HG02610 (cell line): Measurements from ENCODE around the gene BCL10.

ENCODE experiments used
- ATAC-seq: cut with Tn5 transposase; IDR thresholded peaks from one replicate; pipeline ENCODE4 v1.9.1; 2021; ENCODE audit warnings: mild to moderate bottlenecking, moderate library complexity; ENCODE audit not compliant: unreplicated experiment

BCL10 gene

DNA sequence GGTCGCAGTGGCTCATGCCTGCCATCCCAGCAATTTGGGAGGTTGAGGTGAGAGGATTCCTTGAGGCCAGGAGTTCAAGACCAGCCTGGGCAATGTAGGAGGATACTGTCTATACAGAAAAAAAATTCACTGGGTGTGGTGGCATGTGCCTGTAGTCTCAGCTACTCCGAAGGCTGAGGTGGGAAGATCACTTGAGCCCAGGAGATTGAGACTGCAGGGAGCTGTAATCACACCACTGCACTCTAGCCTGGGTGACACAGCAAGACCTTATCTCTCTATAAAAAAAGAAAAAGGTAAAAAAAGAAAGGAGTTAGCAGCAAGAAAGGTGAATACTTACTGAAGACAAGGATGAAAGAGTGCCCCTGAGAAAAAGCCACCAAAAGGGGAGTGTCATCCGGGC is 23.7 kb upstream of the BCL10 start:
- no peak for ATAC-seq

DNA sequence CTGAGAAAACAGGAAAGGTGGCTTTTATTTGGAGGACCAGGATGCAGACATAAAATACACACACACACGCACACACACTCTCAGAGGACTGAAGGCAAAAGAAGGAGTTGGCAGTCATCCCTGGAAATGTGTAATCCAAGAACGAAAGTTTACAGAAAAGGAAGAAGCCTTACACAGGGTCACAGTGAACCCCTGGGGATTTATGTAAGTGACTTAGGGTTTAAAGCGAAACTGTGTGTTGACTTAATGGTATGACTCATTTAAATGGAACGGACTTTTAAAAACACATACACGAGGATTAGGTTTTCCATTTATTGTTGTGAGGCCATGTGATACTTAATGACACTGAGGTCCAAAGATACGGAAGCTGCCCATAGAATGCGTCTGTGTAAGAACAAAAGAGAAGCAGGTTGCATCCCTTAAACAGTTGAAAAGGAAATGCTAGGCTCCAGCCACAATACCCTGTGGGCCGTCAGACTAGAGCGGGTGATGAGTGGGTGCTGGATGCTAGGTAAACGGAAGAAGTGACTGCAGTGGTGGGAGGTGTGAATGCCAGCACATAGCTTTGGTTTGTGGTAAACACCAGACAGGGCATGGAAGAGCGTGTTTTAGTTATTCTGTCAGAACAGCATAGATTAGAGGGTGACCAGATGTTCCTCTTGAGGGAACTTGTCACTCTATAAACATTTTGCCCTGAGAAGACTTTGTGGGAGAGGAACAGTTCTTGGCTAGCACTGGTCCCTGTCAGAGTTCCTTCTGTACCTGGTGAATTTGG is 21.6 kb upstream of the BCL10 start:
- peak; percentile 94 for ATAC-seq

- ATAC-seq: no peak
These were observed 21.1 kb upstream of the BCL10 start for GRCh38 chr1:85297538-85297854.

GRCh38 chr1:85296980-85297379 is 20.5 kb upstream of the BCL10 start:
- no peak for ATAC-seq

GRCh38 chr1:85295654-85296053 is 19.2 kb upstream of the BCL10 start:
- ATAC-seq: no peak

- ATAC-seq: no peak
These were observed 18.6 kb upstream of the BCL10 start for GRCh38 chr1:85295006-85295431.

GRCh38 chr1:85290826-85291225 is 14.4 kb upstream of the BCL10 start:
- ATAC-seq: no peak

GRCh38 chr1:85289848-85290335 is 13.5 kb upstream of the BCL10 start:
- ATAC-seq: peak; percentile 47

DNA sequence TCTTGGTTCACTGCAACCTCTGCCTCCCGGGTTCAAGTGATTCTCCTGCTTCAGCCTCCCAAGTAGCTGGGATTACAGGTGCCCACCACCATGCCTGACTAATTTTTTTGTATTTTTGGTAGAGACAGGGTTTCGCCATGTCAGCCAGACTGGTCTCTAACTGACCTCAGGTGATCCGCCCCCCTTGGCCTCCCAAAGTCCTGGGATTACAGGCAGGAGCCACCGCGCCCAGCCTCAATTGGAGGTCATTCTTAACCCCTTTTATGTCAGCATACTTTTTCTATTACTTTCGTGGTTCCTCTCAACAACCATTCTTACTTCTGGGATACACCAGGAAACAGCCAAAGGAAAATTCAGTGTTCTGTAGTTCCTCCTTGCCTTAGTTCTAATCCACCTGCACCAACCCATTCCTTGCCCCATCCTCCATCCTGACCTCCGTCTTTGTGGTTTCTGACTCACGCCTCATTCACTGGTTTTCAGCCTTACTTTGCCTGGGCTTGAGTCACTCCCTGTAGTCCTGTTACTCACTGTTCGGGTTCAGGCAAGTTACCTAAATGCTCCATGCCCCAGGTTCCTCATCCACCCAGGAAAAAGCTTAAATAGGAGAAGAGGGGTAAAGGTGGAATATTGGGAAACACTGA is 12.9 kb upstream of the BCL10 start:
- ATAC-seq: no peak

GRCh38 chr1:85284202-85284601 is 7.8 kb upstream of the BCL10 start:
- no peak for ATAC-seq

DNA sequence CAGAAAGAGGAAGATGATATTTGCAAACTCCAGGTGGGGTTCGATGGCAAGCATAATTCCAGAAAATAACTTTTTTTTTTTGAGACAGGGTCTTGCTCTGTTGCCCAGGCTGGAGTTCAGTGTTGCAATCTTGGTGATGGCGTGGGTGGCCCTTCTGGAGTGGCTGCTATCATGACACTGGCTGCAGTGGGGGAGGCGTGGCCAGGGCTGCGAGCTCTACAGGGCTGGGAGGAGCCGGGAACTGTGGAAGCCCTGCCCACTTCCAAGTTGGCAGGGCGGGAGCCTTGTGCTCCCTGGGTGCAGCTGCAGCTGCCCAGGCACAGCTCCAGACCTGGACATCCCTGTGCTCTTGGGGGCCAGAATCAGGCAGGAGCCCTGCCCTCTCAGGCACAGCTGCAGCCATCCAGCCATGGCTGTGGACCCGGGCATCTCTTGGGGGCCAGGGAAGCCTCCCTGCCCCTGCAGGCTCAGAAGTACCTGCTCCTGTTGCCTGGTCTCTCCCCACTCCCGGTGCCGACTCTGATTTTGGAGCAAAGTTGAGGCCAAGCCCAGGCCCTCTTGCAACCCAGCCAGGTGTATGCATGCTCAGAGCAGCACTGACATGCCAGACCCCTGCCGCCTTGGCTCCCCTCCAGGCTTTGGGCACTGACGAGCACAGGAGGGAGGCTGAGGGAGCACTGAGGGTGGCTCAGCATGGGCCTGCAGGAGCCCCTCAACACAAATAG is 7.2 kb upstream of the BCL10 start:
- ATAC-seq: no peak

- no peak for ATAC-seq
These were observed 6.0 kb upstream of the BCL10 start for GRCh38 chr1:85282424-85282823.

- no peak for ATAC-seq
These were observed 4.2 kb upstream of the BCL10 start for GRCh38 chr1:85280636-85281035.

DNA sequence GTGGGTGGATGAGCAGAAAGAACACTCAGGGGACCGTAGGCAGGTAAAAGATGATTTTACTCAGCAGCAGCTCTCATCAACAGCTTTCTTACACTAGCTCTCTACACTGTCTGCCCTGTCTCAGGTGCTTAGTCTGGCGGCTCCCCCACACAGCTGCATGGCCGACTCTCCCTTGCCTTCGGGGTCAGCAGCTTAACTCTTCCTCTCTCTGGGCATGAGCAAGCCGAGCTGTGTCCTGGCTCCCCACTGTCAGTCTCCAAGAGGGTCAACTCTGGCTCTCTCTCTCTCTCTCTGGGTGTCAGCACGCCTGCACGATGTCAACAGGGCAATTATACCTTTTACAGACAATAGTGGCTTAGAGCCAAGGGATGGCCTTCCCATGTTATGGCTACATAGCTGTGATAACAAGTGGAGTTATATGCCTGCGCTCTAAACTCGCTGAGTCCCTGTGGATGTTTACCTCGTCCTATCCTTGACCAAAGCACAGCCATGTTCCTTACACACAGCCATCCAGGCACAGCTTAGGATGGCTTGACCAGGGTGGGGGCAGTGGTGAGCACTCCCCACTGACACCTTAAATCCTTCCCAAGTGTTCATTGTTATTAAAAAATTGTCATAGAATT is 3.1 kb upstream of the BCL10 start:
- no peak for ATAC-seq

- ATAC-seq: peak; percentile 31
These were observed 2.5 kb upstream of the BCL10 start for GRCh38 chr1:85278853-85279314.

DNA sequence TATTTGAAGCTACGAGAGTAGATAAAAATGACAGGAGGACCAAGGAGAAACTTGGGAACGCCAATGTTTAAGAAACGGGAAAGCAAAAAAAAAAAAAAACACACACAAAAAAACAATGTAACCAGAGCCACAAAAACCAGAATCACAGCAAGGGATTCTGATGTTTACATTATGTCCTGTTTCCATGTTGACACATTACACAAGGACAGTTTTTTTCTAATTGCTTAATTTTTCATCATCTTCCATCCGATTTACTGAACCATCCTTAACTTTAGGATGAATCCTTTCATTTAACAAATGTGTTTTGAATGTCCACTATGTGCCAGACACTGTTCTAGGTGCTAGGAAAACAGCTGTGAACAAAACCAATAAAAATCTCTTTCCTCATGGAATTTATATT is 1.4 kb upstream of the BCL10 start:
- no peak for ATAC-seq

DNA sequence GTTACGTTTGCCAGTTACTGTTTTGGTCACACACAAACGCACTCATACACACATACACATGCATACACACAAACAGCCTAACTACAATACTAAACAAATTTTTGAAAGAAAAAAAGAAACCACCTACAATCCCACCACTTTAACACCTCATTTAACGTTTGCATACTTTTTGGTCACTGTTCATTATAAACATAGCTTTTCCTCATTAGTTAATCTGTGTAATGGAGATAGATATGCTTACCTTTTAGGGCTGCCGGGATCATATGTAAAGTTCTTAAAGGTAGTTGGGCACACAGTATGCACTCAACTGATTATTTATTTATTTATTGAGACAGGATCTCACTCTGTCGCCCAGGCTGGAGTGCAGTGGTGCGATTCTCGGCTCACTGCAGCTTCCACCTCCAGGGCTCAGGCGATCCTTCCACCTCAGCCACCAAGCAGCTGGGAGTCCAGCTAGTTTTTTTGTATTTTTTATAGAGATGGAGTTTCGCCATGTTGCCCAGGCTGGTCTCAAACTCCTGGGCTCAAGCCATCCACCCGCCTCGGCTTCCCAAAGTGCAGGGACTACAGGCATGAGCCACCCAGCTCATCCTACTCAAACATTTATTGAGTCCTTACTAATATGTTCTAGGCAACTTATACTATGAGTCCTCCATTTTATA is 677 bp upstream of the BCL10 start:
- ATAC-seq: no peak

DNA sequence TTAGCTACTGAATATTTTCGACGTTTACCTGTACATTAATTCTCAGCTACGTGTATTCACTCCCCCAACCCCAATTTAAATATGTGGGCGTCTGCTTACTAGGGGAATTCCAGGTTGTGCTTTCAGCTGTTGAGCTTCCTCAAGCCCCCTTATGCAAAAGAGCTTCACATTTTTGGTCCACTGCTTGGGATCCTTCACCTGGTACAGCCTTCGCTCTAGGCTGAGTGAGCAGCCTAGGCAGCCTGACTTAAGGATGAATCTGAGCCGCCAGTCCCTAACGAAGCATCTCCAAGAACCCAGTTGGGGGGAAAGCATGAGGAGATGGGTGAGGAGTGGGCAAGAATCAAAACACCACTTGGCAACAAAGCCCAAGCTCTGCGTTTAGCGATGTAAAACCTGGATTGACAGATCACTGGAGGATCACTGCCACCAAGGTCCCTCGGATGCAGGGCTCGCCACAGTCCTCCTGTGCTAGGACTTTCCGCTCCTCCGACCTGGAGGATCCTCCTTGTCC is 674 bp downstream of the BCL10 start:
- peak; percentile 15 for ATAC-seq

- ATAC-seq: no peak
These were observed 1.4 kb downstream of the BCL10 start for GRCh38 chr1:85274969-85275453.

DNA sequence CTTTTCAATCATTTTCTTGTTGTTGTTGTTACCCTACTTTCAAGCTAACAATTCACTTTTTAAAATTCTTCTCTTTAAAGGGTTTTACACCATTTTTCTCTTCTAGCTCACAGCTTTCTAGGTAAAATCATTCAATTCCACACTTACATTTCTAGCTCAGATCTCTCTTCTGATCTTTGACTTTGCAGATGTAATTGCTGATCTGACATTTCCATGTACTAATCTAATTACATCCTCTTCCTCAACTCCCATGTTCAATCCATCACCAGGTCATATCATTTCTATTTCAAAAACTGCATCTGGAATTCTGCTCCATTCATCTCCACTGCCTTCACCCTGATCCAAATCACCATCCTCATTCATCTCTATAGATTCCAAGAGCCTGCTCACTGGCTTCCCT is 3.0 kb downstream of the BCL10 start:
- no peak for ATAC-seq
